Measurements from ENCODE around the gene CDADC1. TPM values are rescaled to one million over a fixed set of nuclear protein-coding genes. Genes with fewer than 3 reads are reported as not detected.
A peak's percentile ranks its signal among the peaks of the same experiment; 100 is the strongest.
"Not testable (repeated sequence)": the region's sequence is repeated elsewhere in the genome, so short reads cannot be mapped to it uniquely, and the experiment has no call there.

The CDADC1 gene
- total RNA-seq, 1 experiment from 2014 or later, result 19.3 TPM

- Histone ChIP-seq H3K9ac (ENCODE audit: low read length) (no peak overlapping the region), H3K4me3 (ENCODE audit: low read length) (no peak overlapping the region), H3K9me2 (replicated peaks; ENCODE audit: insufficient read depth, low read length) (no peaks in the 10 kb centered on the region), H3K79me2 (ENCODE audit: low read length) (no peaks in the 10 kb centered on the region), H3K27ac (ENCODE audit: low read length) (peak overlapping the region; percentile 64), H2AFZ (ENCODE audit: low read length) (no peak overlapping the region), H3K27me3 (ENCODE audit: low read length) (no peaks in the 10 kb centered on the region), H3K9me3 (ENCODE audit: low read length) (no peaks in the 10 kb centered on the region), H3K4me2 (ENCODE audit: low read depth, low read length, poor library complexity, severe bottlenecking) (peak overlapping the region; percentile 65), H3K36me3 (ENCODE audit: insufficient read depth, low read length) (no peaks in the 10 kb centered on the region), H4K20me1 (ENCODE audit: insufficient read depth, low read depth, low read length) (no peaks in the 10 kb centered on the region), H3K4me1 (ENCODE audit: low read length) (peaks cover 24% of the 10 kb centered on the region)
- DNase-seq, result no peak
Measured at GRCh38 chr13:49319551-49319950, 71.8 kb downstream of the CDADC1 start.

- Histone ChIP-seq H3K9me3 (ENCODE audit: low read length) (no peaks in the 10 kb centered on the region), H3K9me2 (replicated peaks; ENCODE audit: insufficient read depth, low read length) (no peaks in the 10 kb centered on the region), H3K27me3 (ENCODE audit: low read length) (no peaks in the 10 kb centered on the region), H3K79me2 (ENCODE audit: low read length) (no peaks in the 10 kb centered on the region), H3K4me1 (ENCODE audit: low read length) (peaks cover 26% of the 10 kb centered on the region), H3K27ac (ENCODE audit: low read length) (peak overlapping the region; percentile 64), H3K9ac (ENCODE audit: low read length) (peak overlapping the region; percentile 21; the same call in 1 of the 2 replicates), H2AFZ (ENCODE audit: low read length) (peak overlapping the region; percentile 17; the same call in 1 of the 2 replicates), H3K4me3 (ENCODE audit: low read length) (no peak overlapping the region), H4K20me1 (ENCODE audit: insufficient read depth, low read depth, low read length) (no peaks in the 10 kb centered on the region), H3K4me2 (ENCODE audit: low read depth, low read length, poor library complexity, severe bottlenecking) (peak overlapping the region; percentile 65), H3K36me3 (ENCODE audit: insufficient read depth, low read length) (no peaks in the 10 kb centered on the region)
- DNase-seq, result peak; percentile 56
Measured at GRCh38 chr13:49319951-49320350, 72.2 kb downstream of the CDADC1 start.

GRCh38 chr13:49320975-49321374, 73.2 kb downstream of the CDADC1 start:
- peak overlapping the region; percentile 17; the same call in 1 of the 2 replicates for H2AFZ ChIP-seq (ENCODE audit: low read length)
- H3K27me3 ChIP-seq (ENCODE audit: low read length), result no peaks in the 10 kb centered on the region
- no peak overlapping the region for H3K4me3 ChIP-seq (ENCODE audit: low read length)
- no peaks in the 10 kb centered on the region for H3K9me2 ChIP-seq (replicated peaks; ENCODE audit: insufficient read depth, low read length)
- no peaks in the 10 kb centered on the region for H4K20me1 ChIP-seq (ENCODE audit: insufficient read depth, low read depth, low read length)
- H3K4me1 ChIP-seq (ENCODE audit: low read length), result peaks cover 33% of the 10 kb centered on the region
- H3K4me2 ChIP-seq (ENCODE audit: low read depth, low read length, poor library complexity, severe bottlenecking), result peak overlapping the region; percentile 65
- no peaks in the 10 kb centered on the region for H3K9me3 ChIP-seq (ENCODE audit: low read length)
- H3K27ac ChIP-seq (ENCODE audit: low read length), result peak overlapping the region; percentile 64
- no peak for DNase-seq
- H3K79me2 ChIP-seq (ENCODE audit: low read length), result no peaks in the 10 kb centered on the region
- H3K9ac ChIP-seq (ENCODE audit: low read length), result peak overlapping the region; percentile 21; the same call in 1 of the 2 replicates
- no peaks in the 10 kb centered on the region for H3K36me3 ChIP-seq (ENCODE audit: insufficient read depth, low read length)

- DNase-seq, result no peak
- Histone ChIP-seq H3K27me3 (ENCODE audit: low read length) (no peaks in the 10 kb centered on the region), H3K27ac (ENCODE audit: low read length) (0 out of 2 replicates have a peak overlapping the region, but pooled peaks have one; percentile 0), H4K20me1 (ENCODE audit: insufficient read depth, low read depth, low read length) (no peaks in the 10 kb centered on the region), H3K4me3 (ENCODE audit: low read length) (no peak overlapping the region), H3K79me2 (ENCODE audit: low read length) (no peaks in the 10 kb centered on the region), H2AFZ (ENCODE audit: low read length) (no peak overlapping the region), H3K4me2 (ENCODE audit: low read depth, low read length, poor library complexity, severe bottlenecking) (no peak overlapping the region), H3K9me3 (ENCODE audit: low read length) (no peaks in the 10 kb centered on the region), H3K9ac (ENCODE audit: low read length) (no peak overlapping the region), H3K9me2 (replicated peaks; ENCODE audit: insufficient read depth, low read length) (no peaks in the 10 kb centered on the region), H3K36me3 (ENCODE audit: insufficient read depth, low read length) (0 out of 2 replicates have a peak, but pooled peaks cover 2% of the 10 kb centered on the region), H3K4me1 (ENCODE audit: low read length) (peaks cover 35% of the 10 kb centered on the region)
Measured at GRCh38 chr13:49322702-49323101, 75.0 kb downstream of the CDADC1 start.

GRCh38 chr13:49323344-49323743, 75.6 kb downstream of the CDADC1 start:
- H3K4me1 ChIP-seq (ENCODE audit: low read length), result peaks cover 35% of the 10 kb centered on the region
- H3K27me3 ChIP-seq (ENCODE audit: low read length), result no peaks in the 10 kb centered on the region
- H2AFZ ChIP-seq (ENCODE audit: low read length), result no peak overlapping the region
- H3K4me3 ChIP-seq (ENCODE audit: low read length), result no peak overlapping the region
- no peak overlapping the region for H3K4me2 ChIP-seq (ENCODE audit: low read depth, low read length, poor library complexity, severe bottlenecking)
- no peak overlapping the region for H3K9ac ChIP-seq (ENCODE audit: low read length)
- no peaks in the 10 kb centered on the region for H3K79me2 ChIP-seq (ENCODE audit: low read length)
- no peak overlapping the region for H3K27ac ChIP-seq (ENCODE audit: low read length)
- no peaks in the 10 kb centered on the region for H4K20me1 ChIP-seq (ENCODE audit: insufficient read depth, low read depth, low read length)
- no peaks in the 10 kb centered on the region for H3K9me2 ChIP-seq (replicated peaks; ENCODE audit: insufficient read depth, low read length)
- DNase-seq, result no peak
- no peaks in the 10 kb centered on the region for H3K9me3 ChIP-seq (ENCODE audit: low read length)
- H3K36me3 ChIP-seq (ENCODE audit: insufficient read depth, low read length), result 0 out of 2 replicates have a peak, but pooled peaks cover 3% of the 10 kb centered on the region

- no peak for DNase-seq
- Histone ChIP-seq H3K79me2 (ENCODE audit: low read length) (no peaks in the 10 kb centered on the region), H3K9me2 (replicated peaks; ENCODE audit: insufficient read depth, low read length) (no peaks in the 10 kb centered on the region), H3K36me3 (ENCODE audit: insufficient read depth, low read length) (0 out of 2 replicates have a peak, but pooled peaks cover 3% of the 10 kb centered on the region), H3K4me1 (ENCODE audit: low read length) (peaks cover 14% of the 10 kb centered on the region), H3K4me2 (ENCODE audit: low read depth, low read length, poor library complexity, severe bottlenecking) (no peak overlapping the region), H3K27ac (ENCODE audit: low read length) (no peak overlapping the region), H3K4me3 (ENCODE audit: low read length) (no peak overlapping the region), H3K27me3 (ENCODE audit: low read length) (no peaks in the 10 kb centered on the region), H3K9ac (ENCODE audit: low read length) (no peak overlapping the region), H3K9me3 (ENCODE audit: low read length) (no peaks in the 10 kb centered on the region), H2AFZ (ENCODE audit: low read length) (no peak overlapping the region), H4K20me1 (ENCODE audit: insufficient read depth, low read depth, low read length) (no peaks in the 10 kb centered on the region)
Measured at GRCh38 chr13:49326222-49326917, 78.6 kb downstream of the CDADC1 start.

GRCh38 chr13:49327145-49327544, 79.4 kb downstream of the CDADC1 start:
- H3K36me3 ChIP-seq (ENCODE audit: insufficient read depth, low read length); H3K9ac ChIP-seq (ENCODE audit: low read length); H2AFZ ChIP-seq (ENCODE audit: low read length); H3K4me3 ChIP-seq (ENCODE audit: low read length); H3K27me3 ChIP-seq (ENCODE audit: low read length); H3K79me2 ChIP-seq (ENCODE audit: low read length); H3K9me2 ChIP-seq (replicated peaks; ENCODE audit: insufficient read depth, low read length); H3K4me2 ChIP-seq (ENCODE audit: low read depth, low read length, poor library complexity, severe bottlenecking); H4K20me1 ChIP-seq (ENCODE audit: insufficient read depth, low read depth, low read length); DNase-seq; H3K27ac ChIP-seq (ENCODE audit: low read length); H3K9me3 ChIP-seq (ENCODE audit: low read length): not testable (repeated sequence)
- peaks cover 11% of the 10 kb centered on the region for H3K4me1 ChIP-seq (ENCODE audit: low read length)

- Histone ChIP-seq H2AFZ (ENCODE audit: low read length) (no peak overlapping the region), H3K9ac (ENCODE audit: low read length) (no peak overlapping the region), H3K4me3 (ENCODE audit: low read length) (no peak overlapping the region), H3K9me2 (replicated peaks; ENCODE audit: insufficient read depth, low read length) (no peaks in the 10 kb centered on the region), H3K9me3 (ENCODE audit: low read length) (no peaks in the 10 kb centered on the region), H3K79me2 (ENCODE audit: low read length) (no peaks in the 10 kb centered on the region), H3K27me3 (ENCODE audit: low read length) (no peaks in the 10 kb centered on the region), H3K4me1 (ENCODE audit: low read length) (peaks cover 9% of the 10 kb centered on the region), H4K20me1 (ENCODE audit: insufficient read depth, low read depth, low read length) (no peaks in the 10 kb centered on the region), H3K4me2 (ENCODE audit: low read depth, low read length, poor library complexity, severe bottlenecking) (no peak overlapping the region), H3K27ac (ENCODE audit: low read length) (no peak overlapping the region), H3K36me3 (ENCODE audit: insufficient read depth, low read length) (0 out of 2 replicates have a peak, but pooled peaks cover 3% of the 10 kb centered on the region)
- DNase-seq, result no peak
Measured at GRCh38 chr13:49329831-49330545, 82.3 kb downstream of the CDADC1 start.
